Right atrium auricular region (tissue), 2 donors: ENCODE data around the gene CHST15. TPM values are rescaled to one million over a fixed set of nuclear protein-coding genes. Genes with fewer than 3 reads are reported as not detected.

Experiments used
- DNase-seq: peaks from one replicate; pipeline ENCODE4 v3.0.0-alpha.2; 2019; ENCODE audit warnings: low spot score
- H3K27ac ChIP-seq, 2 donors: fragments of 200-600 bp; sonication (generic); 1 replicate in 1 of 2; 2 replicates in 1 of 2; pipeline ENCODE4 v1.5.1; 2016 to 2019
- H3K27me3 ChIP-seq, 2 donors: fragments of 200-600 bp; sonication (generic); one replicate each; pipeline versions ENCODE4 v1.5.1 to v1.6.0; 2017 to 2019
- H3K36me3 ChIP-seq: fragments of 200-600 bp; sonication (generic); one replicate; pipeline ENCODE4 v1.5.1; 2016
- H3K4me1 ChIP-seq, 2 donors: fragments of 200-600 bp; sonication (generic); one replicate each; pipeline versions ENCODE4 v1.5.1 to v1.6.0; 2017 to 2019
- H3K4me3 ChIP-seq, 2 donors: fragments of 200-600 bp; sonication (generic); 1 replicate in 1 of 2; 2 replicates in 1 of 2; pipeline ENCODE4 v1.5.1; 2017 to 2019; ENCODE audit warnings: mild to moderate bottlenecking in 1 of 2, moderate library complexity in 1 of 2
- H3K9me3 ChIP-seq, 2 donors: fragments of 200-600 bp; sonication (generic); one replicate each; pipeline ENCODE4 v1.5.1; 2019
- CTCF ChIP-seq, 2 donors: fragments of 200-600 bp; sonication (generic); IDR thresholded peaks; one replicate each; pipeline ENCODE4 v1.5.1; 2019; ENCODE audit warnings: antibody characterized with exemption in 2 of 2
- total RNA-seq, 2 donors: library from RNA; depleted of rRNA; stranded (reverse); fragments of >200 nt; gene quantifications; one replicate each; pipeline ENCODE4 v1.1.0, GENCODE V29; 2016

The CHST15 gene
- total RNA-seq, 2 donors from 2014 or later: 7.0 to 14.2 TPM

DNA sequence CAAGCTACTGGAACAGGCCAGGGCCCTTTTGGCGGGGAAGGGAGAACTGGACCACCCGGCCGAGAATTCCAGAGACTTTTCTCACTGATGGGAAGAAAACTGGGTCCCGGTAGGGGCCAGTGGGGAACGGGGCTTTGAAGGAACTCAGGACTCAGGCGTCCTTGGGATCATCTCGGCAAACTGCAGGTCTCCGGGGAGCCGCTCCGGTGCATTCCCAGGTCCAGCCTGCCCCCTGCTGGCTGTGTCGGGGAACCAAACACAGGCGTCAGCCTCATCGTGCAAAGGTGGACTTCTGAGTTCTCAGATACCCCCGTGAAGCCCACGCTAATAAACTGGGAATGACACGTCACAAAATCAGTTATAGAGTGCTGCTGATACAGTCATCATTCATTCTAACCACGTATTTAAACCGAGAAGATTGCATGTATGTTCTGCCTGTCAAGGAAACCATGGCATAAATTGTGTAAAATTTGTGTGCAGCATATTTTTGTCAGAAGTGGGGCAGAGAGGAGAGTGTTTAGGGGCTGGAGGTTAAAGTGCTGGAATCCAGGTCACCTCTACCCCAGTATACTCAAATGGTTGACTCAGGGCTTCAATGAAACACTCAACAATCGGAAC lies 125.7 kb downstream of the CHST15 start:
- DNase-seq: peak; percentile 77
- H3K4me3 ChIP-seq: no peak overlapping the region
- peaks cover 4 to 11% of the 10 kb centered on the region in 2 donors for H3K27me3 ChIP-seq

DNA sequence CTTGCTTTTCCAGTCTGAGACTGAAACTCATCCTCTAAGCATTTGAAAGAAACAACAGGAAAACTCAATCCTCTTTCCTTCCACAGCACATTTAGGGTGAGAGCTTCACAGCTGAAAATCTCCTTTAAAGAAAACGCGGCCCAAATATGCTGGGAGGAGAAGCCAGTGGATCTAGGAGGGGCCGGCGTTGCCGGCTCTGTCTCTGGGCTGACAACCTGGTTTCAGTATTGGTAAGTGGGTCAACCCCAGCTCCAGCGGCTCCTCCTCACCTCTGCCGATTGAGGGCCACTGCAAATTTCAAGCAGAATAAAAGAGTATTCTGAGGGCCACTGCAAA lies 126.5 kb downstream of the CHST15 start:
- no peak for DNase-seq
- peaks cover 0 to 7% of the 10 kb centered on the region in 2 donors for H3K27me3 ChIP-seq
- H3K4me1 ChIP-seq: peaks cover 0 to 6% of the 10 kb centered on the region in 2 donors
- H3K27ac ChIP-seq: no peak overlapping the region
- TF ChIP-seq CTCF (IDR thresholded peaks at IDR 0.05): no peak
- no peaks in the 10 kb centered on the region for H3K36me3 ChIP-seq
- no peak overlapping the region for H3K4me3 ChIP-seq
- no peaks in the 10 kb centered on the region for H3K9me3 ChIP-seq

More for the DNA sequence above, 125.7 kb downstream of the CHST15 start:
- no peaks in the 10 kb centered on the region for H3K36me3 ChIP-seq
- peaks cover 0 to 10% of the 10 kb centered on the region in 2 donors for H3K4me1 ChIP-seq
- H3K27ac ChIP-seq: no peak overlapping the region
- no peaks in the 10 kb centered on the region for H3K9me3 ChIP-seq
- TF ChIP-seq CTCF (IDR thresholded peaks at IDR 0.05): peak; percentile 72 to 90

DNA sequence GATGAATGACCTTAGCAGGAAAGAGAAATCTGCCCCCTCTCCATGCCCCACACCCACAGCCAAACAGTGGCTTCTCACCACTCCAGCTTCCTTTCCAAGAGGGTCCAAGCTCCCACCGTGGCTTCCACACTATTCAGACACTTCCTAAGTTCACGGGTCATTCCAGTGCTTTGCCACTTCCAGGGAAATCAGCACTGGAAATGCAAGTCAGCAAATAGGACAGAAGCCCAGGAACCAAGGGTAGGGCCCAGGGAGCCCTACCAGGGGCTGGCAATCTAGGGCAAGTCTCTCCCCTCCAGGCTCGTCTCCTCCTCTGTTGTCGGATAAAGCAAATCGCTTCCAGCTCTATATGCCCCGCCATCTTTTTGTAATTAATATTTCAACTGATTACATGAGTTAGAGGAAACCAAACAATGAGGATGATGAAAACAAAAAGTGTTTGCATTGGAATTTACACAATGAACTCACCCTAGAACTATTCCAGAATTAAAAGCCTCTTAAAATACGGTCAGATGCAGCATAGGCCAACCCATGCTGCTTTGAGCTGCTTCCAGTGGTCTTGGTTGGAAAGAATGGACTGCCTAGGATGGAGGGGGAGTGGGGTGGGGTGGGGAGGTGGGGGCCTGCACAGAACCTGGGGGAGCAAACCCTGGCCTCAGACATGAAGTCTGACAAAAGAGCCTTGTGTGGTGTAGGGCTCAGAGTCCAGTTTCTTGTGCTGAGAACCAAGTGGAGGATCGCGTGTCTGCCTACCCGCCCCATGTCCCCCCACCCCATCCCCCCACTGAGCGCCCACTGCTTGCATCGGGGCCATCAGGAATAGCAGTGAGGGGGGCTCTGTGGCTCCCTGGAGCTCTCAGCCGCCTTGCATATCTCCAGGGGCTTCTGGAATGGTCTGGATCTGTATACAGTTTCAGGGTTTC lies 127.2 kb downstream of the CHST15 start:
- Histone ChIP-seq H3K27ac (no peak overlapping the region), H3K27me3 (peaks cover 0 to under 1% of the 10 kb centered on the region in 2 donors), H3K36me3 (no peaks in the 10 kb centered on the region), H3K4me3 (no peak overlapping the region), H3K9me3 (peaks cover 0 to 2% of the 10 kb centered on the region in 2 donors), H3K4me1 (peaks cover 0 to 6% of the 10 kb centered on the region in 2 donors)
- DNase-seq: no peak
- TF ChIP-seq CTCF (IDR thresholded peaks at IDR 0.05): no peak

- Histone ChIP-seq H3K9me3 (peaks cover 0 to 12% of the 10 kb centered on the region in 2 donors), H3K27me3 (no peaks in the 10 kb centered on the region), H3K27ac (no peak overlapping the region), H3K36me3 (no peaks in the 10 kb centered on the region), H3K4me3 (no peak overlapping the region), H3K4me1 (peaks cover 0 to 6% of the 10 kb centered on the region in 2 donors)
- DNase-seq: no peak
- TF ChIP-seq CTCF (IDR thresholded peaks at IDR 0.05): no peak
Measured at GRCh38 chr10:123964953-123965352, 128.4 kb downstream of the CHST15 start.

DNA sequence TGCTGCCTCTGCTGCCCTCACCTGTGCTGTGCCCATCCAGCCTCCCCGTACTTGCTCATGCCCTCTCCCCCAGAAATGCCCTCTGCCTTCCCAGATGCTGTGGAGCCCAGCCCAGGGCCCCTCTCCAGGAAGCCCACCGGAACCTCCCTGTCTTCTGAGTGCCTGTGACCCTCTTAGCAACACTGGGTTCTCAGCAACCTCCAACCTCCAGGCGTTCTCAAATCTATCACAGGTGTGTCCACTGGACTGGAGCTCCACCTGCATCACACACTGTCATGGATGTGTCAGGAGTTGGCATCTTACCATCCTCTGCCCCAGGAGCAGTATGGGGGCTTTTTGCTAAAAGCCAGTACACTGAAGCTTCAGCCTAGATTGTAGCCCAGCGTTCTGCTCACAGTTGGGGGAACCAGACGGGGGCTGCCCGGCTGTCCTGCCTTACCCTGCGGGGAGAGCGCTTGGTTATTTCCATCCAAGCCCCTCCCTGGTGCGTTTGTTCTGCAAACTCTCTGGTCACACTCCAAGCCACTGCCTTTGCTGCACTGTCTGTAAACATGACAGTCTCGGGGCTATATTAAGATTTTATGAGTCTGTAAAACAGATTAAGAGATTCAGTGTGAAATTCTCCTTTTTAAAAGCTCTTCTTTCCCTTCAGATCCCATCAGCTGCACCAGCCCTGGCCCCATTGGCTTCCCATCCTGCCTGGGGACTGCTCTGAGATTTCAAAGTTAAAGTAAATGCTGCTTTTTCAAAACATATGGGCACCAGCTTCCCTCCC lies 130.5 kb downstream of the CHST15 start:
- Histone ChIP-seq H3K9me3 (peaks cover 0 to 12% of the 10 kb centered on the region in 2 donors), H3K36me3 (no peaks in the 10 kb centered on the region), H3K27me3 (no peaks in the 10 kb centered on the region), H3K27ac (no peak overlapping the region), H3K4me1 (peaks cover 0 to 6% of the 10 kb centered on the region in 2 donors), H3K4me3 (no peak overlapping the region)
- no peak for TF ChIP-seq CTCF (IDR thresholded peaks at IDR 0.05)
- DNase-seq: no peak
